ENCODE results near the gene TSPAN3. TPM values are rescaled to one million over a fixed set of nuclear protein-coding genes. Genes with fewer than 3 reads are reported as not detected.

Gene TSPAN3
- total and polyA plus RNA-seq, 5 experiments from 2014 or later = 36.6 to 120 (median 87.9) TPM

DNA sequence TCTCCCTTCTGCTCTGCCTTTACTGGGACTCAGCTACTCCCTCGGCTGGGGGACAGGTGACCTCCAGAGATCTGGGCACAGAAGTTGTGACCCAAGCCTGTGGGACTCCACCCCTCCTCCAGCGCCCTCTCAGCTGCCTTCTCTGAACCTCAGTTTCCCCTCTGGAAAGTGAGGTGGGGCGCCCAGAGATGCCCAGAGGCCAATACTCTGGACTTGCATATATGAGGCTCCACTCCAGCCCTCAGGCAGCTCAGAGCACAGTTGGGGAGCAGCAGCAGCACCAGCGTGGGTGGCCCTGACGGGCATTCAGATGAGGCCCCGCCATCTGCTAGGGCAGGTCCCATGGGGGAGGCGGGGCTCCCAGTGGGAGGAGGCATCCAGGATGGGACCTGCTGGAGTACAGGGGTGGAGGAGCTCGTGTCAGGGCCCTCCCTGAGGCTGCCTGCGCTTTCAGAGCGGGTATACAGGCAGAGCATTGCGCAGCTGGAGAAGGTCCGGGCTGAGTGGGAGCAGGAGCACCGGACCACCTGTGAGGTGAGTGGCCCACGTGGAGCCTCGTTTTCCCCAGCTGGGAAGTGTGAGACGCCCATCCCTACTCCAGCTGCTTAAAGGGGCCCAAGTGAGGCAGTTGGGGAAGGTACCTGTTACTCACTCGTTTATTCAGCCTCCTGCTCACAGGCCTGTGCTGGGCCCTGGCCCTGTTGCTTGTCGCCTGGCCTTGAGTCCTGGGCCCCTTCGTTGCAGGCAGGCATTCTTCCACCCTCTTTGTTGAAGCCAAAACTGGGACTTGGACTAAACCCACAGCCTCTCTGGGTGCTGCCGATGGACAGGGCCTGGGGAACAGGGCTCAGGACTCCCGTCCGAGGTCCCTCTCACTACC is 40.6 kb downstream of the TSPAN3 start:
- Mint-ChIP-seq H3K9me3 (no peaks in the 10 kb centered on the region), H3K36me3 (peaks cover 0 to 25% (median 0%) of the 10 kb centered on the region in 3 donors), H3K4me3 (no peak overlapping the region), H3K27ac (peak overlapping the region in 7 of 10 donors; percentile 27 to 75 (median 59)), H3K4me1 (peaks cover 4 to 23% (median 14%) of the 10 kb centered on the region in 4 donors), H3K27me3 (no peaks in the 10 kb centered on the region)
- ATAC-seq (no peak), DNase-seq (peak in 2 of 10 donors; percentile 16 to 56)
- POLR2A ChIA-PET = interaction anchor here (0.5 to 2.1 kb wide), 5 partner anchors 11 to 379 kb away, joined by 3 to 18 read pairs (median 3); partner anchors contain the start of gene PSTPIP1

- Mint-ChIP-seq H3K9me3 (no peaks in the 10 kb centered on the region), H3K4me3 (no peak overlapping the region), H3K27me3 (no peaks in the 10 kb centered on the region), H3K4me1 (peaks cover 4 to 23% (median 12%) of the 10 kb centered on the region in 4 donors), H3K36me3 (peaks cover 0 to 27% (median 0%) of the 10 kb centered on the region in 3 donors), H3K27ac (peak overlapping the region in 6 of 10 donors; percentile 22 to 85 (median 54))
- ATAC-seq (no peak), DNase-seq (peak in 1 of 10 donors; percentile 37)
- POLR2A ChIA-PET = interaction anchor here (1.7 kb wide), 1 partner anchor 12 kb away, joined by 3 read pairs; no protein-coding TSS in a partner anchor
These were observed 41.5 kb downstream of the TSPAN3 start for GRCh38 chr15:77029166-77030047.

GRCh38 chr15:77028451-77029165 is 42.3 kb downstream of the TSPAN3 start:
- ATAC-seq (no peak), DNase-seq (peak in 1 of 10 donors; percentile 52)
- peaks cover 0 to 28% (median 0%) of the 10 kb centered on the region in 3 donors for H3K36me3 Mint-ChIP-seq
- H3K27ac Mint-ChIP-seq = peak overlapping the region in 6 of 10 donors; percentile 11 to 50 (median 48)
- no peak overlapping the region for H3K4me3 Mint-ChIP-seq
- no peaks in the 10 kb centered on the region for H3K27me3 Mint-ChIP-seq
- POLR2A ChIA-PET = interaction anchor here (1.1 kb wide), 1 partner anchor 97 kb away, joined by 3 read pairs; the partner anchor contains the start of gene RCN2
- no peaks in the 10 kb centered on the region for H3K9me3 Mint-ChIP-seq
- H3K4me1 Mint-ChIP-seq = peaks cover 4 to 25% (median 19%) of the 10 kb centered on the region in 4 donors

GRCh38 chr15:77027697-77028450 is 43.0 kb downstream of the TSPAN3 start:
- Mint-ChIP-seq H3K4me1 (peaks cover 12 to 33% (median 26%) of the 10 kb centered on the region in 4 donors), H3K4me3 (no peak overlapping the region), H3K36me3 (peaks cover 0 to 28% (median 0%) of the 10 kb centered on the region in 3 donors), H3K27me3 (no peaks in the 10 kb centered on the region), H3K27ac (peak overlapping the region in 2 of 10 donors; percentile 48), H3K9me3 (no peaks in the 10 kb centered on the region)
- ATAC-seq = no peak
- POLR2A ChIA-PET = interaction anchor here (1.1 kb wide), 1 partner anchor 96 kb away, joined by 3 read pairs; the partner anchor contains the start of gene RCN2
- DNase-seq = peak in 1 of 10 donors; percentile 46

DNA sequence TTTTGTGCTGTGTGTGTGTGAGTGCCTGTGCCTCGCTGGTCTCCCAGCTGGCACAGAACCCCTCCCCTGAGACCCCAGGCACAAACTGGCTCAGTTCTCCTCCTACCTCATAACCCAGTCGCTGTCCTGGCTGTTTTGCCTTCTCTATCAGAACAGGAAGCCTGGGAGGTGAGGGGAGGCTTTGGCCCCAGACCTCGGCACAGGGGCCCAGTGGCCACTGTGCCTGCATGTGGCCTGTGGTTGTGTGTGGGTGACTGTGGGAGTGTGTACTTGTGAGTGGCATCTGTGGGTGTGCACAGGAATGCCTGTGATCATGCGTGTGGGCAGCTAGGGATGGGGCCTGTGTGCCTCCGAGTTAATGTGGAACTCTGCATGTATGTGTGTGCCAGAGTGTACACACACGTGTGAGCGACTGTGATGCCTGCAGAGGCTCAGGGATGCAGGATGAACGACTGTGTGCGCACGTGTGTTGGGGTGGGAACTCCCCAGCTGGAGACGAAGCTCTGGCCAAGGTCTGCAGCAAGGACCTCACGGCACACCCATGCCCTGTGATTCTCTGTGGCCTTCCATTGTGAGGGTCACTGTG is 43.7 kb downstream of the TSPAN3 start:
- DNase-seq = peak in 1 of 10 donors; percentile 50
- POLR2A ChIA-PET = interaction anchor here (1.0 to 1.2 kb wide), 3 partner anchors 32 to 96 kb away, joined by 3 to 4 read pairs (median 3); partner anchors contain the start of gene RCN2
- H3K36me3 Mint-ChIP-seq = peaks cover 0 to 28% (median 0%) of the 10 kb centered on the region in 3 donors

GRCh38 chr15:77026501-77027110 is 44.3 kb downstream of the TSPAN3 start:
- DNase-seq (peak in 1 of 10 donors; percentile 15), ATAC-seq (no peak)
- Mint-ChIP-seq H3K4me3 (no peak overlapping the region), H3K4me1 (peaks cover 18 to 45% (median 37%) of the 10 kb centered on the region in 4 donors), H3K27ac (peak overlapping the region in 4 of 10 donors; percentile 29 to 72 (median 46)), H3K27me3 (no peaks in the 10 kb centered on the region), H3K36me3 (peaks cover 0 to 31% (median 0%) of the 10 kb centered on the region in 3 donors), H3K9me3 (no peaks in the 10 kb centered on the region)
- POLR2A ChIA-PET = interaction anchor here (1.0 to 1.2 kb wide), 2 partner anchors 31 to 32 kb away, joined by 3 to 4 read pairs; no protein-coding TSS in a partner anchor

More for the DNA sequence above, 43.7 kb downstream of the TSPAN3 start:
- H3K4me3 Mint-ChIP-seq = no peak overlapping the region
- peak overlapping the region in 6 of 10 donors; percentile 27 to 72 (median 48) for H3K27ac Mint-ChIP-seq
- peaks cover 15 to 39% (median 33%) of the 10 kb centered on the region in 4 donors for H3K4me1 Mint-ChIP-seq
- ATAC-seq = no peak
- H3K27me3 Mint-ChIP-seq = no peaks in the 10 kb centered on the region
- no peaks in the 10 kb centered on the region for H3K9me3 Mint-ChIP-seq

DNA sequence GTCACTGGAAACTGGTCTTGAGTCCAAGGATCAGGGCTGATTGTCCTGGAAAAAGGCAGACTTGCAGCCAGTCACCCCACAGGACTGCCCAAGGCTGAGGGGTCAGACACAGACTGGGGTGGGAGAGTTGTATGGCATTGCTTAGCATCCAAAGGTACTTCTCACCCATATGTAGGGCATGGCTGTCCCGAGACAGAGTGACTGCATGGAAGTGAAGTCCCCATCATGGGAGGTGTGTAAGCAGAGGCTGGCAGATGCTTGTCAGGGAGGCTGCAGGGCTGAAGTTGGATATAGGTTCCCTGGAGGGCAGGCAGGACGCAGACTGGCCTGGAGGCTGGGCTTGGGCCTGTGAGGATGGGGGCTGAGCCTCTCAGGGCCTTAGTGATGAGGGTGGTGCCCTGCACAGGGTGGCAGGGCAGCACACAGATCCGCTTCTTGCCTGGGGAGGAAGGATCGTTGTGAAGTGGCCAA is 44.9 kb downstream of the TSPAN3 start:
- Mint-ChIP-seq H3K4me3 (no peak overlapping the region), H3K36me3 (peaks cover 0 to 28% (median 0%) of the 10 kb centered on the region in 3 donors), H3K4me1 (peaks cover 18 to 47% (median 38%) of the 10 kb centered on the region in 4 donors), H3K27me3 (no peaks in the 10 kb centered on the region), H3K9me3 (no peaks in the 10 kb centered on the region), H3K27ac (peak overlapping the region in 8 of 10 donors; percentile 51 to 82 (median 76))
- POLR2A ChIA-PET = interaction anchor here (1.0 to 1.2 kb wide), 2 partner anchors 31 to 32 kb away, joined by 3 to 4 read pairs; no protein-coding TSS in a partner anchor
- no peak for ATAC-seq
- DNase-seq = peak in 1 of 10 donors; percentile 30

GRCh38 chr15:77025083-77025901 is 45.6 kb downstream of the TSPAN3 start:
- H3K9me3 Mint-ChIP-seq = no peaks in the 10 kb centered on the region
- peaks cover 0 to 28% (median 0%) of the 10 kb centered on the region in 3 donors for H3K36me3 Mint-ChIP-seq
- H3K27ac Mint-ChIP-seq = peak overlapping the region in 8 of 10 donors; percentile 25 to 82 (median 66)
- POLR2A ChIA-PET = interaction anchor here (0.7 to 6.7 kb wide), 2 partner anchors 29 to 84 kb away, joined by 4 to 72 read pairs; partner anchors contain the start of gene PSTPIP1
- no peak for ATAC-seq
- peaks cover 20 to 53% (median 44%) of the 10 kb centered on the region in 4 donors for H3K4me1 Mint-ChIP-seq
- peak in 1 of 10 donors; percentile 62 for DNase-seq
- no peaks in the 10 kb centered on the region for H3K27me3 Mint-ChIP-seq
- H3K4me3 Mint-ChIP-seq = no peak overlapping the region

DNA sequence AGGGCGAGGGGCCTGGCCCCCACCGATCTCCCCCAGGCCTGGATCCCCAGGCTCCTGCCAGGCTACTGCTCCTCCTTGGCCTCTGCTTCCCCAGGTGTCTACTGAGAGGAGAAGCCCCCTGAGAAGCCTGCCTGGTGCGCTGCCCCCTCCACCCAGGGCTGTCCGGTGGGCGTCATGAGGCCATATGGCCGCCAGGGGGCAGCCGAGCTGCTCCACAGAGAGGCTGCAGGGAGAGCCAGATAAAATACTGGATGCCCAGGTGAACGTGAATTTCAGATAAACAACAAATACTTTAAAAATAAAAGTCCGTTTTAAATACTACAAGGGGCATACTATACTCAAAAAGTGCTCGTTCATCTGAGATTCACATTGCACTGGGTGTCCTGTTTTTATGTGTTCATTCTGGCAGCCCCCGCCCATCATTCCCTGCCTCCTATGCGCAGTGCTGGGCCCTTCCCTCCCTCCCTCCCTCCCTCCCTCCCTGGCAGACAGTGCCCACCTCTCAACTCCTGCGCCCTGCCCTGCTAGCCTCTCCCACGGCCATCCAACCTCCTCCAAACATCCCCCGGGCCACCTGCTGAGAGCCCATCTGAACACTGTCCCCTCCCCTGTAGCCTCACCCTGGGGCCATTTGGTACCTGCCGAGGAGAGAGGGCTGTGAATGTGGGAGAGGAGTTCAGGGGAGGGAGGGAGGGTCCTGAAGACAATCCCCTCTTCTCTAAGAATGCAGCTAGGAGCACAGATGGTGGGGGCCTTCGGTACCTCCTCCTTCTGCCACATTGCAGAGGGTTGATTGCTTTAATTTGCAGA is 46.4 kb downstream of the TSPAN3 start:
- H3K27ac Mint-ChIP-seq = peak overlapping the region; percentile 13 to 99 (median 94)
- POLR2A ChIA-PET = interaction anchor here (0.8 to 6.7 kb wide), 5 partner anchors 12 to 51 kb away, joined by 3 to 72 read pairs (median 4); partner anchors contain the start of genes PSTPIP1 and TSPAN3
- peak; percentile 34 to 56 for ATAC-seq
- H3K4me1 Mint-ChIP-seq = peaks cover 25 to 55% (median 53%) of the 10 kb centered on the region in 4 donors
- peak; percentile 42 to 81 (median 65) for DNase-seq
- H3K4me3 Mint-ChIP-seq = peak overlapping the region in 1 of 10 donors; percentile 75
- H3K27me3 Mint-ChIP-seq = no peaks in the 10 kb centered on the region
- peaks cover 0 to 28% (median 0%) of the 10 kb centered on the region in 3 donors for H3K36me3 Mint-ChIP-seq
- H3K9me3 Mint-ChIP-seq = no peaks in the 10 kb centered on the region

Data from naive thymus-derived CD8-positive, alpha-beta T cell (primary cell).